ENCODE results near the gene IPO5. TPM values are rescaled to one million over a fixed set of nuclear protein-coding genes. Genes with fewer than 3 reads are reported as not detected.
"Not testable (repeated sequence)": the region's sequence is repeated elsewhere in the genome, so short reads cannot be mapped to it uniquely, and the experiment has no call there.

IPO5 gene
- total and polyA plus RNA-seq, 10 donors, result 17.8 to 97.7 (median 72.5) TPM

DNA sequence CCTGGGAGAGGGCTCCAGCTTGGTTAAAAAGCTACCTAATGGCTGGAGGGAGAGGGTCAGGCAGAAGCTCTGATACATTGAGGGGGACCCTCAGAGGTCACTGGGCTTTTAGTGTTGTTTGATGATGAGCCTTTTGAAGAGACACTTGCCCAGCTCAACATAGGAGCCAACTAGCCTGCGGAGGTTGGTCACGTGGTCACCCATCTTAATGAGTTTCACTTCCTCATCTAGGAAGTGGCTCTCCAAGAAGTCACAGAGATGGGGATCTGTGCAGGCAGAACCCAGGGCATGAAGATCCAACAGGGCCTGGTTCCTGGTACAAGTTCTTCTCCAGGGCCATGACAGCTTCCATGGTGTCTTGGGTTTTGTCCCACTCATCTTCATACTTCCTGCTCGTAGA is 33.4 kb downstream of the IPO5 start:
- peak; percentile 79 for DNase-seq
- WGBS, 5 donors, result 65 to 77% (median 68%) methylated on average over 3 of the region's 3 CpGs
- Histone ChIP-seq H3K9me3 (no peaks in the 10 kb centered on the region), H3K4me3 (no peak overlapping the region), H3K27ac (no peak overlapping the region), H3K4me1 (peaks cover 0 to 11% (median 0%) of the 10 kb centered on the region in 6 donors), H3K36me3 (peaks cover 4 to 97% (median 75%) of the 10 kb centered on the region in 6 donors), H3K27me3 (replicated peaks in 1 of 7) (no peaks in the 10 kb centered on the region)
- TF ChIP-seq POLR2A (IDR thresholded peaks at IDR 0.05), result no peak
- TF ChIP-seq POLR2AphosphoS5 (IDR thresholded peaks at IDR 0.05), result no peak
- TF ChIP-seq, protein P1, sequence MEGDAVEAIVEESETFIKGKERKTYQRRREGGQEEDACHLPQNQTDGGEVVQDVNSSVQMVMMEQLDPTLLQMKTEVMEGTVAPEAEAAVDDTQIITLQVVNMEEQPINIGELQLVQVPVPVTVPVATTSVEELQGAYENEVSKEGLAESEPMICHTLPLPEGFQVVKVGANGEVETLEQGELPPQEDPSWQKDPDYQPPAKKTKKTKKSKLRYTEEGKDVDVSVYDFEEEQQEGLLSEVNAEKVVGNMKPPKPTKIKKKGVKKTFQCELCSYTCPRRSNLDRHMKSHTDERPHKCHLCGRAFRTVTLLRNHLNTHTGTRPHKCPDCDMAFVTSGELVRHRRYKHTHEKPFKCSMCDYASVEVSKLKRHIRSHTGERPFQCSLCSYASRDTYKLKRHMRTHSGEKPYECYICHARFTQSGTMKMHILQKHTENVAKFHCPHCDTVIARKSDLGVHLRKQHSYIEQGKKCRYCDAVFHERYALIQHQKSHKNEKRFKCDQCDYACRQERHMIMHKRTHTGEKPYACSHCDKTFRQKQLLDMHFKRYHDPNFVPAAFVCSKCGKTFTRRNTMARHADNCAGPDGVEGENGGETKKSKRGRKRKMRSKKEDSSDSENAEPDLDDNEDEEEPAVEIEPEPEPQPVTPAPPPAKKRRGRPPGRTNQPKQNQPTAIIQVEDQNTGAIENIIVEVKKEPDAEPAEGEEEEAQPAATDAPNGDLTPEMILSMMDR (IDR thresholded peaks at IDR 0.05 in 8 of 11, conservative IDR thresholded peaks at IDR 0.05 in 3 of 11), result no peak
- intact Hi-C loops (cut with DNase I; ENCODE audit: low total_unique reads), result no loop called here

DNA sequence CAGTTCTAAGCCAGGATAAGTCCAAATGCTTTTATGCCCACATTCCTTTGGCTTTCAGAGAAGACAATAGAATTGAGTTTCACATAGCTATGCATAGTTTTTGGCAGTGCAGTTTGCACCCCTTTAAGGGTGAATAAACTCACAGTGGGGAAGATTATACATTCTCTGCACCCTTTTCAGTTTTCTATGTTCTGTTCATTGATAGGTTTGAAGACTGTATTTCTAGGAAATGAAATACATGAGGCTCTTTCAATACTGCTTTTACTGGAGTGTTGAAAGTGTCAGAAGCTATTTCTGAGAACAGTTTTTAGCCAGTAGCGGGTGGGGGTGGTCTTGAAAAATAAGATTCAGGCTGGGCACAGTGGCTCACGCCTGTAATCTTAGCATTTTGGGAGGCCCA is 46.2 kb downstream of the IPO5 start:
- intact Hi-C loops (cut with DNase I; ENCODE audit: low total_unique reads), result no loop called here
- 91 to 98% (median 96%) methylated on average over 2 of the region's 2 CpGs for WGBS, 5 donors
- no peak overlapping the region for H3K27ac ChIP-seq
- TF ChIP-seq, protein P1 (IDR thresholded peaks at IDR 0.05 in 8 of 11, conservative IDR thresholded peaks at IDR 0.05 in 3 of 11), result no peak
- no peak for TF ChIP-seq POLR2AphosphoS5 (IDR thresholded peaks at IDR 0.05)
- no peak for TF ChIP-seq POLR2A (IDR thresholded peaks at IDR 0.05)
- DNase-seq, result no peak
- no peaks in the 10 kb centered on the region for H3K9me3 ChIP-seq
- no peaks in the 10 kb centered on the region for H3K27me3 ChIP-seq (replicated peaks in 1 of 7)
- H3K4me3 ChIP-seq, result no peak overlapping the region
- H3K36me3 ChIP-seq, result peaks cover 6 to 100% (median 82%) of the 10 kb centered on the region in 6 donors
- no peaks in the 10 kb centered on the region for H3K4me1 ChIP-seq

DNA sequence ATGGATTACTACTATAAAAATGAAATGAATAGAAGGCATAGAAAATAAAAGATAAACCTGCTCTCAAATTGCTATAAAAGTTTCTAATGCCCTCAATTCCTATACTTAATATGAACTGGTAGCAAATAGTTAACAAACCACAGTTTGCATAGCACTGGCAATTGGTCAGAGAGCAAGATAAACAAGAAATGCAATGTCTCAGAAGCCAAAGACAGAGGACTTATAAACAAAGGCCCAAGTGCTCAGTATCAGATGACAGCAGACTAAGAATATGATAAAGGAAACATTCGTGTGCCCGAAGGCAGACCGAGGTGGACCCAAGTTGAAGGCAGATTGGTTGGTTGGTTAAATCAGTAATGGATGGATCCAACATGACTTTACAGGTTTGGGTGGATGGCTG is 50.6 kb downstream of the IPO5 start:
- no peak overlapping the region for H3K27ac ChIP-seq
- no peak overlapping the region for H3K4me3 ChIP-seq
- H3K4me1 ChIP-seq, result no peaks in the 10 kb centered on the region
- H3K9me3 ChIP-seq, result no peaks in the 10 kb centered on the region
- TF ChIP-seq POLR2A (IDR thresholded peaks at IDR 0.05) (no peak), POLR2AphosphoS5 (IDR thresholded peaks at IDR 0.05) (no peak)
- TF ChIP-seq, protein P1 (IDR thresholded peaks at IDR 0.05 in 8 of 11, conservative IDR thresholded peaks at IDR 0.05 in 3 of 11), result no peak
- intact Hi-C loops (cut with DNase I; ENCODE audit: low total_unique reads), result no loop called here
- no peak for DNase-seq
- H3K36me3 ChIP-seq, result peaks cover 11 to 100% (median 92%) of the 10 kb centered on the region in 6 donors
- WGBS, 5 donors, result 86 to 98% (median 94%) methylated on average over 3 of the region's 3 CpGs
- no peaks in the 10 kb centered on the region for H3K27me3 ChIP-seq (replicated peaks in 1 of 7)

DNA sequence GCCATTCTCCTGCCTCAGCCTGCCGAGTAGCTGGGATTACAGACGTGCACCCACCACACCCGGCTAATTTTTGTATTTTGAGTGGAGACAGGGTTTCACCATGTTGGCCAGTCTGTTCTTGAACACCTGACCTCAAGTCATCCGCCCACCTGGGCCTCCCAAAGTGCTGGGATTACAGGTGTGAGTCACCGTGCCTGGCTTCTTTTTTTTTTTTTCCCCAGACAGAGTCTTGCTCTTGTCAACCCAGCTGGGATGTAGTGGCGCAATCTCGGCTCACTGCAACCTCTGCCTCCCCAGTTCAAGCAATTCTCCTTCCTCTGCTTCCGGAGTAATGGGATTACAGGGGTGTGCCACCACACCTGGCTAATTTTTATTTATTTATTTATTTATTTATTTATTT is 51.5 kb downstream of the IPO5 start:
- H3K27me3 ChIP-seq (replicated peaks in 1 of 7); H3K9me3 ChIP-seq; H3K27ac ChIP-seq; intact Hi-C loops (cut with DNase I; ENCODE audit: low total_unique reads); H3K4me1 ChIP-seq; H3K4me3 ChIP-seq; DNase-seq: not testable (repeated sequence)
- WGBS, 5 donors, result 89 to 98% (median 93%) methylated on average over 8 of the region's 8 CpGs
- peaks cover 11 to 100% (median 95%) of the 10 kb centered on the region in 6 donors for H3K36me3 ChIP-seq

DNA sequence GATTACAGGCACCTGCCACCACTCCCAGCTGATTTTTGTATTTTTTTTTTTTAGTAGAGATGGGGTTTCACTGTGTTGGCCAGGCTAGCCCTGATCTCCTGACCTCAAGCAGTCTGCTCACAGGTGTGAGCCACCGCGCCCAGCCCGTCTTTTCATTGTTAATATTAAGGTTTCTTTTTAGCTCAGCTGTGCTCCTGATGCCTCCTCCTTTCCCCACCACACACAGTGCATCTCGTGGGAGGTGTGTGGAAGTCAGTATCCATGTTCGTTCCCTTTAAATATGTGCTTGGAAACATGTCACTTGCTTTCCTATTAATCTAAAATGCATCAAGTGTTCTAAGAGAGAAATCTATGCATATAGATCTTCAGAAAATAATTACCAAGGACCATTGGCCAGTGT is 53.5 kb downstream of the IPO5 start:
- Histone ChIP-seq H3K4me3 (no peak overlapping the region), H3K9me3 (no peaks in the 10 kb centered on the region), H3K27me3 (replicated peaks in 1 of 7) (no peaks in the 10 kb centered on the region), H3K36me3 (peaks cover 9 to 100% (median 93%) of the 10 kb centered on the region in 6 donors), H3K27ac (no peak overlapping the region), H3K4me1 (no peaks in the 10 kb centered on the region)
- intact Hi-C loops (cut with DNase I; ENCODE audit: low total_unique reads), result no loop called here
- DNase-seq, result no peak
- TF ChIP-seq, protein P1 (IDR thresholded peaks at IDR 0.05 in 8 of 11, conservative IDR thresholded peaks at IDR 0.05 in 3 of 11), result no peak
- TF ChIP-seq POLR2AphosphoS5 (IDR thresholded peaks at IDR 0.05) (no peak), POLR2A (IDR thresholded peaks at IDR 0.05) (no peak)
- WGBS, 5 donors, result 91 to 98% (median 93%) methylated on average over 5 of the region's 5 CpGs
